ENCODE data around the gene ESPL1.

- TF ChIP-seq ZNF879 (CRISPR knock-in tag; IDR thresholded peaks at IDR 0.05) (no peak), ZNF138 (CRISPR knock-in tag; IDR thresholded peaks at IDR 0.05; ENCODE audit: low read depth) (no peak), ZNF382 (CRISPR knock-in tag; IDR thresholded peaks at IDR 0.05; ENCODE audit: borderline replicate concordance) (no peak)
These were observed 65.2 kb downstream of the ESPL1 start for GRCh38 chr12:53333289-53333688.

Data from HepG2 (cell line).